KMS-11 (cell line): ENCODE data around the gene NCBP3.
"Not testable (repeated sequence)": the region's sequence is repeated elsewhere in the genome, so short reads cannot be mapped to it uniquely, and the experiment has no call there.

Source experiments
- H2AFZ ChIP-seq: fragments of 200-600 bp; sonication (generic); 2 replicates; pipeline ENCODE4 v1.6.1; 2016; ENCODE audit warnings: antibody characterized with exemption, mixed run types, low read depth
- H3K27ac ChIP-seq: fragments of 200-600 bp; sonication (generic); 2 replicates; pipeline ENCODE4 v1.6.1; 2016; ENCODE audit warnings: mild to moderate bottlenecking, mixed run types
- H3K27me3 ChIP-seq: fragments of 200-600 bp; sonication (generic); 2 replicates; pipeline ENCODE4 v1.6.1; 2017; ENCODE audit warnings: mild to moderate bottlenecking, low read depth, mixed run types, moderate library complexity; ENCODE audit not compliant: insufficient read depth
- H3K36me3 ChIP-seq: fragments of 200-600 bp; sonication (generic); 2 replicates; pipeline ENCODE4 v1.6.1; 2017; ENCODE audit warnings: mild to moderate bottlenecking, mixed run types; ENCODE audit not compliant: insufficient read depth
- H3K4me1 ChIP-seq: fragments of 200-600 bp; sonication (generic); 2 replicates; pipeline ENCODE4 v1.6.1; 2016; ENCODE audit warnings: mild to moderate bottlenecking, low read depth, mixed run types; ENCODE audit not compliant: poor library complexity, severe bottlenecking
- H3K4me2 ChIP-seq: fragments of 200-600 bp; sonication (generic); 2 replicates; pipeline ENCODE4 v1.7.0; 2016; ENCODE audit warnings: mild to moderate bottlenecking, mixed run types
- H3K4me3 ChIP-seq: fragments of 200-600 bp; sonication (generic); IDR thresholded peaks from 2 replicates; pipeline ENCODE4 v1.6.1; 2017; ENCODE audit warnings: low read depth, low read length, mixed read lengths; ENCODE audit not compliant: insufficient read depth
- H3K79me2 ChIP-seq: fragments of 200-600 bp; sonication (generic); 2 replicates; pipeline ENCODE4 v1.6.1; 2016; ENCODE audit warnings: low read depth, mixed run types; ENCODE audit not compliant: insufficient read depth
- H3K9ac ChIP-seq: fragments of 200-600 bp; sonication (generic); 2 replicates; pipeline ENCODE4 v1.6.1; 2016; ENCODE audit warnings: mild to moderate bottlenecking, mixed run types
- H4K20me1 ChIP-seq: fragments of 200-600 bp; sonication (generic); 2 replicates; pipeline ENCODE4 v1.6.1; 2016; ENCODE audit warnings: mild to moderate bottlenecking, mixed run types; ENCODE audit not compliant: insufficient read depth
- TF ChIP-seq, protein P1 (sequence below): fragments of 200-600 bp; sonication (generic); conservative IDR thresholded peaks from 2 replicates; pipeline ENCODE4 v1.6.1; 2017; ENCODE audit warnings: low read depth, mild to moderate bottlenecking, antibody characterized with exemption, low read length, moderate library complexity, mixed read lengths

Gene NCBP3

DNA sequence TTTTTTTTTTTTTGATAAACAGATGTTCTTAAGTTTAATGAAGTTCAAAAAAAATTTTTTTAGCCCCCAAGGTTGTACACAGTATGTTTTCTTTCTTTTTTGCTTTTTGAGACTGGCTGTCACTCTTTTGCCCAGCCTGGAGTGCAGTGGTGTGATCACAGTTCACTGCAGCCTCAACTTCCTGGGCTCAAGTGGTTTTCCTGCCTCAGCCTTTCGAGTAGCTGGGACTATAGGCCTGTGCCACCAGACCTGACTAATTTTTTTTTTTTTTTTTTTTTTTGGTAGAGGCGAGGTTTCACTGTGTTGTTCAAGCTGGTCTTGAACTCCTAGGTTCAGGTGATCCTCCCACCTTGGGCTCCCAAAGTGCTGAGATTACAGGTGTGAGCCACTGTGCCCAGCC, 57.8 kb downstream of the NCBP3 start:
- no peak overlapping the region for H3K4me2 ChIP-seq
- no peak overlapping the region for H3K9ac ChIP-seq
- no peaks in the 10 kb centered on the region for H3K27me3 ChIP-seq
- H3K4me1 ChIP-seq, result no peaks in the 10 kb centered on the region
- no peaks in the 10 kb centered on the region for H4K20me1 ChIP-seq
- no peak overlapping the region for H2AFZ ChIP-seq
- no peaks in the 10 kb centered on the region for H3K36me3 ChIP-seq
- TF ChIP-seq, protein P1, sequence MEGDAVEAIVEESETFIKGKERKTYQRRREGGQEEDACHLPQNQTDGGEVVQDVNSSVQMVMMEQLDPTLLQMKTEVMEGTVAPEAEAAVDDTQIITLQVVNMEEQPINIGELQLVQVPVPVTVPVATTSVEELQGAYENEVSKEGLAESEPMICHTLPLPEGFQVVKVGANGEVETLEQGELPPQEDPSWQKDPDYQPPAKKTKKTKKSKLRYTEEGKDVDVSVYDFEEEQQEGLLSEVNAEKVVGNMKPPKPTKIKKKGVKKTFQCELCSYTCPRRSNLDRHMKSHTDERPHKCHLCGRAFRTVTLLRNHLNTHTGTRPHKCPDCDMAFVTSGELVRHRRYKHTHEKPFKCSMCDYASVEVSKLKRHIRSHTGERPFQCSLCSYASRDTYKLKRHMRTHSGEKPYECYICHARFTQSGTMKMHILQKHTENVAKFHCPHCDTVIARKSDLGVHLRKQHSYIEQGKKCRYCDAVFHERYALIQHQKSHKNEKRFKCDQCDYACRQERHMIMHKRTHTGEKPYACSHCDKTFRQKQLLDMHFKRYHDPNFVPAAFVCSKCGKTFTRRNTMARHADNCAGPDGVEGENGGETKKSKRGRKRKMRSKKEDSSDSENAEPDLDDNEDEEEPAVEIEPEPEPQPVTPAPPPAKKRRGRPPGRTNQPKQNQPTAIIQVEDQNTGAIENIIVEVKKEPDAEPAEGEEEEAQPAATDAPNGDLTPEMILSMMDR, result no peak
- no peak overlapping the region for H3K27ac ChIP-seq
- H3K4me3 ChIP-seq, result no peak overlapping the region
- no peaks in the 10 kb centered on the region for H3K79me2 ChIP-seq

DNA sequence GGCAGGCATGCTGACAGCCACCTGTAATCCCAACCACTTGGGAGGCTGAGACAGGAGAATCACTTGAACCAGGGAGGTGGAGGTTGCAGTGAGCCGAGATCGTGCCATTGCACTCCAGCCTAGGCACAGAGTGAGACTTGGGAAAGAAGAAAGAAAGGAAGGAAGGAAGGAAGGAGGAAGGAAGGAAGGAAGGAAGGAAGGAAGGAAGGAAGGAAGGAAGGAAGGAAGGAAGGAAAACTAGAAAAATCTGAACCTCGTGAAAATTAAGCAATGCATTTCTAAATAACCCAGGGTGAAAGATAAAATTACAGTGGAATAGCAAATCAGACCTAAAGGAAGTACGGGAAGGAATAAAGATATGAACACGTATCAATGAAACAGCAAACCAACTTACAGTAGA, 60.7 kb downstream of the NCBP3 start:
- not testable (repeated sequence) for H2AFZ ChIP-seq, H4K20me1 ChIP-seq, H3K27me3 ChIP-seq, H3K4me1 ChIP-seq, H3K4me3 ChIP-seq, H3K4me2 ChIP-seq, H3K36me3 ChIP-seq, H3K79me2 ChIP-seq, H3K27ac ChIP-seq, H3K9ac ChIP-seq

DNA sequence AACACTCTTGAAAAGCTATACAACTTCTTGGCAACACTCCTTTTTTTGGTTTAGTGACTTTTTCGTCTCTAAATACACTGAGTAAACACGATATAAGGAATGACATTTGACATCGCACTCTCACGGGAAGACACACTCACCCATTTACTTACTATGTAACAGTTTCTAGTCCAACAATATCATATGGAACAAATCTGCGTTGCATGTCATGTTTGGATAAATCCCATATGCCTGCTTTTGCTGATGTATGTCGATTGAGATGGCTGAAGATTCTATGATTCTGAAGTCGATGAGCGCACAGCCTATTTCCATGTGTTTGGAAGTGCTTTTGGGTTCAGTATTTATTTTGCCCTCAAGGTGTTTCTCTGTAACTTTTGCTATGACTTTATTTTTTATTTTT, 63.3 kb downstream of the NCBP3 start:
- TF ChIP-seq, protein P1, result no peak
- no peak overlapping the region for H3K27ac ChIP-seq
- no peaks in the 10 kb centered on the region for H3K79me2 ChIP-seq
- no peaks in the 10 kb centered on the region for H4K20me1 ChIP-seq
- no peak overlapping the region for H2AFZ ChIP-seq
- no peaks in the 10 kb centered on the region for H3K27me3 ChIP-seq
- H3K9ac ChIP-seq, result no peak overlapping the region
- H3K4me2 ChIP-seq, result no peak overlapping the region
- H3K36me3 ChIP-seq, result no peaks in the 10 kb centered on the region
- no peak overlapping the region for H3K4me3 ChIP-seq
- H3K4me1 ChIP-seq, result no peaks in the 10 kb centered on the region

DNA sequence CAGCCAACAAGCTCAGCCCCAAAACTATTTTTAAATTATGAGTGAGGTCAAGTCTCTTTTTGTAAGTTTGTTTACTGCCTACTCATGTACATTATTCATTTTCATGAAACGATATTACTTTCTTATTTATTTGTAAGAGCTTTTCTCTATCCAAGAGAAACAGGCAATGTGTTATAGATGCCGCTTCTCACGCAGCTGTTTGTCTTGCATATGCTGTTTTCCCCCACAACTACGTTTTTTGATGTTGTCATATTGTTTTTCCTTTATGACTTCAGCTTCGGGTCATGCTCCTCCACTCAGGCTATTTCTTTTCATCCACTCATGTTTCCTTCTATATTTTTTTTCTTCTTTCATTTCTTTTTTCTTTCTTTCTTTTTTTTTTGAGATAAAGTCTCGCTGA, 65.1 kb downstream of the NCBP3 start:
- H3K9ac ChIP-seq, result no peak overlapping the region
- no peaks in the 10 kb centered on the region for H3K36me3 ChIP-seq
- H3K4me3 ChIP-seq, result no peak overlapping the region
- no peaks in the 10 kb centered on the region for H3K79me2 ChIP-seq
- H3K27me3 ChIP-seq, result no peaks in the 10 kb centered on the region
- TF ChIP-seq, protein P1, result no peak
- no peak overlapping the region for H3K4me2 ChIP-seq
- H3K4me1 ChIP-seq, result no peaks in the 10 kb centered on the region
- H4K20me1 ChIP-seq, result no peaks in the 10 kb centered on the region
- H3K27ac ChIP-seq, result no peak overlapping the region
- no peak overlapping the region for H2AFZ ChIP-seq

DNA sequence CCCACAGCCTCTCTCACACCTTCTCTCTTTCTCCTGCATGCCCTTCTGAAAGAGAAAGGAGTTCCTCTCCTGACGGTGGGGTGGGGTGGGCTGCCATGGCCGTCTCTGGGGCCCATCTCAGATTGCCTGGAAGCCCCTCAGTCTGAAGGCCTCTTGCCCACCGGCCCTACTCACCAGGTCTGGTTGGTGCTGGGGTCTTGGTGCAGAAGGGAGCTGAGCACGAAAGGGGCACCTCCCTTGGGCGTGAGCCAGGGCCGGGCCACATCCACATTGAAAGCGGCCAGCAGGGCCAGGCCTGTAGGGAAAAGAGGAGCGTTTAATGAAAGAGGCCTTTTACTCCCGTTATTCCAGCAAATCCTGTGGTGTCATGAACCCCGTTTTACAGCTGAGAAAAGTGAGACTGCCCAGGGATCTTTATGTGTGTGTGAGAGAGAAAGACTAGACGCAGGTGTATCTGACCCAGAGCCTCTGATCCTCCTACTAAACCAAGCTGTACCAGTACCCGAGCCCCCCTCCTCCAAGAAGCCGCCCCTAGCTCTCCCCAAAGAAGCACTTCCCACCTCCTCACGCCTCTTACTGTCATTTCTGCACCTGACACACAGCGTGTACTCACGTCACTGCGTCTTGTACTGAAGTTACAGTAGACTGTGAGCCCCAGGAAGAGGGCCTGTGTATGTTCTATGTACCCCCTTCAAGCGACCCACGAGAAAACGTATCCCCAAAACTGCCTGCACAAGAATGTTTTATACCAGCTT, 68.5 kb downstream of the NCBP3 start:
- Histone ChIP-seq H3K79me2 (no peaks in the 10 kb centered on the region), H4K20me1 (no peaks in the 10 kb centered on the region), H3K36me3 (no peaks in the 10 kb centered on the region), H3K27me3 (no peaks in the 10 kb centered on the region), H3K4me3 (no peak overlapping the region), H3K4me2 (no peak overlapping the region), H3K4me1 (no peaks in the 10 kb centered on the region), H3K9ac (no peak overlapping the region), H2AFZ (no peak overlapping the region), H3K27ac (no peak overlapping the region)
- TF ChIP-seq, protein P1, result no peak
